PC-9 (cell line): ENCODE measurements around the gene TMEM164. TPM values are rescaled to one million over a fixed set of nuclear protein-coding genes. Genes with fewer than 3 reads are reported as not detected.

ENCODE experiments used
- BruUV-seq: library from RNA; stranded (reverse); fragments of 400-500 nt; replicated peaks from 2 replicates; lab custom pipeline; 2021; lab: Mats Ljungman, UMichigan
- CTCF ChIA-PET: fragments of 300-600 bp; sonication (Branson Sonifier 250); formaldehyde crosslinking; loops from one replicate; lab custom pipeline; 2022; ENCODE audit warnings: antibody characterized with exemption; lab: Charles Lee
- POLR2A ChIA-PET: fragments of 300-600 bp; sonication (Branson Sonifier 250); formaldehyde crosslinking; loops from one replicate; lab custom pipeline; 2022; ENCODE audit warnings: antibody characterized with exemption; ENCODE audit not compliant: unreplicated experiment; lab: Charles Lee
- DNase-seq, 2 experiments: peaks; one replicate each; pipeline versions ENCODE4 v3.0.0 to v3.0.0-alpha.2; 2015 to 2022; ENCODE audit warnings: mixed read lengths in 1 of 2
- H2AFZ ChIP-seq: fragments of 200-600 bp; sonication (generic); 2 replicates; pipeline ENCODE4 v1.8.1; 2017; ENCODE audit warnings: antibody characterized with exemption
- H3F3A ChIP-seq: fragments of 200-600 bp; sonication (generic); 2 replicates; pipeline ENCODE4 v1.8.1; 2017; ENCODE audit warnings: antibody characterized with exemption, mild to moderate bottlenecking, low read depth; ENCODE audit not compliant: insufficient read depth
- H3K27ac ChIP-seq: fragments of 200-600 bp; sonication (generic); 2 replicates; pipeline ENCODE4 v1.6.1; 2016; ENCODE audit warnings: mixed run types
- H3K27me3 ChIP-seq: fragments of 200-600 bp; sonication (generic); 2 replicates; pipeline ENCODE4 v1.6.1; 2016; ENCODE audit warnings: low read depth, mixed run types; ENCODE audit not compliant: insufficient read depth
- H3K36me3 ChIP-seq: fragments of 200-600 bp; sonication (generic); 2 replicates; pipeline ENCODE4 v1.6.1; 2016; ENCODE audit warnings: low read depth, mixed run types
- H3K4me1 ChIP-seq: fragments of 200-600 bp; sonication (generic); replicated peaks from 2 replicates; pipeline ENCODE4 v1.6.1; 2016; ENCODE audit warnings: mixed run types; ENCODE audit not compliant: insufficient read depth
- H3K4me2 ChIP-seq: fragments of 200-600 bp; sonication (generic); 2 replicates; pipeline ENCODE4 v1.6.1; 2017; ENCODE audit warnings: mixed run types
- H3K4me3 ChIP-seq: fragments of 200-600 bp; sonication (generic); 2 replicates; pipeline ENCODE4 v1.6.1; 2016; ENCODE audit warnings: mixed run types
- H3K79me2 ChIP-seq: fragments of 200-600 bp; sonication (generic); 2 replicates; pipeline ENCODE4 v1.6.1; 2017; ENCODE audit warnings: low read depth, mixed run types
- H3K9me2 ChIP-seq: fragments of 200-600 bp; sonication (generic); 2 replicates; pipeline ENCODE4 v1.8.1; 2017; ENCODE audit warnings: mild to moderate bottlenecking; ENCODE audit not compliant: insufficient read depth
- H3K9me3 ChIP-seq: fragments of 200-600 bp; sonication (generic); 2 replicates; pipeline ENCODE4 v1.8.1; 2016; ENCODE audit warnings: low read depth; ENCODE audit not compliant: insufficient read depth
- H4K20me1 ChIP-seq: fragments of 200-600 bp; sonication (generic); 2 replicates; pipeline ENCODE4 v1.8.1; 2017; ENCODE audit not compliant: insufficient read depth
- EZH2 ChIP-seq: fragments of 200-600 bp; sonication (generic); IDR thresholded peaks from 2 replicates; pipeline ENCODE4 v1.8.0; 2017; ENCODE audit warnings: antibody characterized with exemption, low read depth
- intact Hi-C: fragments of 100-400 bp; cut with micrococcal nuclease; formaldehyde crosslinking; loops from one replicate; pipeline ENCODE4 v1.10.0; 2022; ENCODE audit not compliant: unreplicated experiment
- total RNA-seq: library from RNA; stranded (reverse); gene quantifications from 2 replicates; pipeline ENCODE4 v1.2.3, GENCODE V29; 2021
- TF ChIP-seq, protein P1 (sequence below): fragments of 200-600 bp; sonication (generic); conservative IDR thresholded peaks from 2 replicates; pipeline ENCODE4 v1.6.1; 2017; ENCODE audit warnings: mixed run types, antibody characterized with exemption, mild to moderate bottlenecking, moderate library complexity

TMEM164 gene
- total RNA-seq, 1 experiment from 2014 or later: 44.5 TPM

DNA sequence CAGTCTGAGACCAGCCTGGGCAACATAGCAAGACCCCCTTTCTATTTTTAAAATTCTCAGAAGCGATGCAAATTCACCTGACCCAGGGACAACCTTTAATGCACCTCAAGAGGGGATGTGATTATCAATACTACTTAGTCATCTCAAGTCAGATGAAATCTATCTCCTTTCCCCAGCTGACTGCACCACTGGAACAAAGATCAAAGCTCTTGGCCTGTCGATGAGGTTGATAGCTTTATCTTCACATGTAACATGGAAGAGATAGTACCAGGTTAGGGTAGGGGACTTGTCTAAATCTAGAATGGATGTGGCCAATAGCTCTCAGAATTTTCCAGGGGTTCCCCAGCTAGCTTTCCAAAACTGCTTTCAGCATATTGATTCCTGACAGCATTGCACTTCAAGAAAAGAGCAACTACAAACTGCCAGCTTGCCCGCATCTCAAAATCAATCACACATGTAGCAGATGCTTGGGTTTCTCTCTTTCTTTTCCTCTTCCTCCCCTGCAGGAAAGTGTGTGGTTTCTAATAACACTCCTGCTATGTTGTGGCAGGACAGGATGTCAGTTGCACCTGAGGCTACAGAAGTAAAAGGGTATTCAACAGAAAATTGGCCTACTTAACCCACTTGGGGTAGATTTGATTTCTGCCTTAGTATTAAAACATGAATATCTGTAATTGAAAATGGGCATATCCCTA is 12.2 kb upstream of the TMEM164 start:
- TF ChIP-seq EZH2: no peak
- TF ChIP-seq, protein P1, sequence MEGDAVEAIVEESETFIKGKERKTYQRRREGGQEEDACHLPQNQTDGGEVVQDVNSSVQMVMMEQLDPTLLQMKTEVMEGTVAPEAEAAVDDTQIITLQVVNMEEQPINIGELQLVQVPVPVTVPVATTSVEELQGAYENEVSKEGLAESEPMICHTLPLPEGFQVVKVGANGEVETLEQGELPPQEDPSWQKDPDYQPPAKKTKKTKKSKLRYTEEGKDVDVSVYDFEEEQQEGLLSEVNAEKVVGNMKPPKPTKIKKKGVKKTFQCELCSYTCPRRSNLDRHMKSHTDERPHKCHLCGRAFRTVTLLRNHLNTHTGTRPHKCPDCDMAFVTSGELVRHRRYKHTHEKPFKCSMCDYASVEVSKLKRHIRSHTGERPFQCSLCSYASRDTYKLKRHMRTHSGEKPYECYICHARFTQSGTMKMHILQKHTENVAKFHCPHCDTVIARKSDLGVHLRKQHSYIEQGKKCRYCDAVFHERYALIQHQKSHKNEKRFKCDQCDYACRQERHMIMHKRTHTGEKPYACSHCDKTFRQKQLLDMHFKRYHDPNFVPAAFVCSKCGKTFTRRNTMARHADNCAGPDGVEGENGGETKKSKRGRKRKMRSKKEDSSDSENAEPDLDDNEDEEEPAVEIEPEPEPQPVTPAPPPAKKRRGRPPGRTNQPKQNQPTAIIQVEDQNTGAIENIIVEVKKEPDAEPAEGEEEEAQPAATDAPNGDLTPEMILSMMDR: no peak
- intact Hi-C loops: no loop called here
- Histone ChIP-seq H4K20me1 (no peaks in the 10 kb centered on the region), H3F3A (no peaks in the 10 kb centered on the region), H3K27me3 (no peaks in the 10 kb centered on the region), H3K4me3 (no peak overlapping the region), H3K36me3 (no peaks in the 10 kb centered on the region), H3K79me2 (no peaks in the 10 kb centered on the region), H3K4me1 (no peaks in the 10 kb centered on the region), H2AFZ (no peak overlapping the region), H3K4me2 (no peak overlapping the region), H3K9me2 (no peaks in the 10 kb centered on the region), H3K9me3 (no peaks in the 10 kb centered on the region), H3K27ac (no peak overlapping the region)
- ChIA-PET POLR2A (no interaction called here), CTCF (no interaction called here)
- DNase-seq: no peak
- no TSS peak for BruUV-seq

DNA sequence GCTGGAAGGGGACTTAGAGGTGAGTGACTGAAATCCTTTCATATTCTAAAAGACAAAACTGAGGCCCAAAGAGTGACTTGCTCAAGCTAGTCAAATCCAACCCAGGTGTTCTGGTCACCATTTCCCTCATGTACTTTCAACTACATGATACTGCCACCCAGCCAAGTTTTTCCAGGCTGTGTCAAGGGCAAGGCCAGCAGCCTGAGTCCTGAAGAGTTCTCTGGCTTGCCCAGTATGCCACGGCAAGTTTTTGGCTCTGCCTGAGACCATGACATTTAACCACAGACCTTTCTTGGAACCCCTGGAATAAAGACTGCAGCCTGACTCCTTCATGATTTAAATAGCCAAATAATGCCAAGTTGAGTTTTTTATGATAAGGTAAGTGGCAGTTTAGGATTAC is 10.7 kb upstream of the TMEM164 start:
- ChIA-PET POLR2A (no interaction called here), CTCF (no interaction called here)
- no TSS peak for BruUV-seq
- Histone ChIP-seq H3F3A (no peaks in the 10 kb centered on the region), H3K4me3 (no peak overlapping the region), H3K79me2 (no peaks in the 10 kb centered on the region), H3K4me1 (no peaks in the 10 kb centered on the region), H3K27ac (no peak overlapping the region), H3K27me3 (no peaks in the 10 kb centered on the region), H4K20me1 (no peaks in the 10 kb centered on the region), H3K9me2 (no peaks in the 10 kb centered on the region), H3K4me2 (no peak overlapping the region), H3K9me3 (no peaks in the 10 kb centered on the region), H2AFZ (no peak overlapping the region), H3K36me3 (no peaks in the 10 kb centered on the region)
- no peak for DNase-seq
- intact Hi-C loops: no loop called here
- TF ChIP-seq EZH2: no peak
- TF ChIP-seq, protein P1: no peak

DNA sequence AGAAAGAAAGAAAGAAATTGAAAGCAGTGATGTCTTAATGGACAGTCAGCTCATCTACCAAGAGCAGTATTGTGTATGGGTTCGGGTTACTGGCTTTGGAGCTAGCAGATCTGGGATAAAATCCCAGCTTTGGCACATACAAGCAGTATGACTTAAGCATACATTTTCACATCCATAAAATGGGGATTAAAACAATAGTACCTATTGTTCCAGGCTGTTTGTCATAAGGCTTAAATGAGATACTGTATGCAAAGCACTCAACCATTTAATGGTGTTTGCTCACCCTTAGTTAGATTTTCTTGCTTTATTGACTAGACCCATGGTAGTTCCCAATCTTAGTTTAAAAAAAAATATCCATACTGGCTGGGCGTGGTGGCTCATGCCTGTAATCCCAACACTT is 7.8 kb upstream of the TMEM164 start:
- intact Hi-C loops: no loop called here
- DNase-seq: no peak
- no peak overlapping the region for H3K4me3 ChIP-seq
- TF ChIP-seq EZH2: no peak
- TF ChIP-seq, protein P1: no peak
- H3K27ac ChIP-seq: no peak overlapping the region
- H3K9me2 ChIP-seq: no peaks in the 10 kb centered on the region
- no TSS peak for BruUV-seq
- no peak overlapping the region for H3K4me2 ChIP-seq
- no peaks in the 10 kb centered on the region for H3K36me3 ChIP-seq
- H3K4me1 ChIP-seq: no peaks in the 10 kb centered on the region
- H4K20me1 ChIP-seq: no peaks in the 10 kb centered on the region
- CTCF ChIA-PET: no interaction called here
- H2AFZ ChIP-seq: no peak overlapping the region
- H3K27me3 ChIP-seq: no peaks in the 10 kb centered on the region
- no peaks in the 10 kb centered on the region for H3K9me3 ChIP-seq
- no peaks in the 10 kb centered on the region for H3F3A ChIP-seq
- H3K79me2 ChIP-seq: no peaks in the 10 kb centered on the region
- POLR2A ChIA-PET: no interaction called here
